Transverse colon (tissue), 4 donors: ENCODE measurements around the gene TMEM175. TPM values are rescaled to one million over a fixed set of nuclear protein-coding genes. Genes with fewer than 3 reads are reported as not detected.
"Not testable (repeated sequence)": the region's sequence is repeated elsewhere in the genome, so short reads cannot be mapped to it uniquely, and the experiment has no call there.

Experiments
- DNase-seq: peaks from one replicate; pipeline ENCODE4 v3.0.0-alpha.2; 2019
- H3K27ac ChIP-seq, 4 donors: fragments of 200-600 bp; sonication (generic); 2 replicates each; pipeline ENCODE4 v1.5.1; 2016 to 2018; ENCODE audit warnings: inconsistent platforms in 4 of 4
- H3K27me3 ChIP-seq: fragments of 200-600 bp; sonication (generic); 2 replicates; pipeline ENCODE4 v1.5.1; 2017; ENCODE audit warnings: inconsistent platforms
- H3K36me3 ChIP-seq, 4 donors: fragments of 200-600 bp; sonication (generic); 2 replicates each; pipeline ENCODE4 v1.5.1; 2017 to 2019; ENCODE audit warnings: inconsistent platforms in 4 of 4
- H3K4me1 ChIP-seq, 4 donors: fragments of 200-600 bp; sonication (generic); 2 replicates each; pipeline ENCODE4 v1.5.1; 2017 to 2020; ENCODE audit warnings: inconsistent platforms in 4 of 4
- H3K4me3 ChIP-seq, 4 donors: fragments of 200-600 bp; sonication (generic); 1 replicate in 1 of 4; 2 replicates in 3 of 4; pipeline versions ENCODE4 v1.5.1 to v1.6.1; 2017 to 2019; ENCODE audit warnings: inconsistent platforms in 4 of 4
- H3K9me3 ChIP-seq, 2 donors: fragments of 200-600 bp; sonication (generic); 2 replicates each; pipeline ENCODE4 v1.5.1; 2017 to 2019; ENCODE audit warnings: inconsistent platforms in 2 of 2
- EP300 ChIP-seq: sonication (generic); formaldehyde crosslinking; IDR thresholded peaks from one replicate; pipeline ENCODE4 v1.6.1; 2017; ENCODE audit warnings: antibody characterized with exemption, low read depth
- POLR2A ChIP-seq: fragments of 450-650 bp; IDR thresholded peaks from one replicate; pipeline ENCODE4 v1.6.1; 2016; ENCODE audit warnings: antibody characterized with exemption, mild to moderate bottlenecking, moderate library complexity
- POLR2AphosphoS5 ChIP-seq, 3 donors: sonication (generic); formaldehyde crosslinking; IDR thresholded peaks; one replicate each; pipeline ENCODE4 v1.6.1; 2016; ENCODE audit warnings: antibody characterized with exemption in 3 of 3
- WGBS, 2 donors: methylation state at CpG; one replicate each; pipeline ENCODE4 v1.1.5; 2018; ENCODE audit warnings: low coverage in 1 of 2; 5-methylcytosine and 5-hydroxymethylcytosine counted together
- in situ Hi-C, 4 donors: fragments of 200-750 bp; cut with MboI; loops; one replicate each; pipeline versions ENCODE4 v1.15.0 to v1.15.1; 2017; ENCODE audit warnings: low sequenced_read_pairs in 3 of 4, low pct_ligation_motif_present in 1 of 4, low pct_unique_long_range_greater_than_20kb in 1 of 4
- intact Hi-C: fragments of 100-400 bp; cut with DNase I; formaldehyde crosslinking; loops from one replicate; pipeline ENCODE4 v1.15.1; 2023; ENCODE audit warnings: low total_unique reads
- total RNA-seq, 4 donors: library from RNA; depleted of rRNA; stranded (reverse); fragments of >200 nt; gene quantifications; one replicate each; pipeline ENCODE4 v1.1.0, GENCODE V29; 2016
- TF ChIP-seq, protein P1 (sequence below), 5 experiments: fragments of 200-600 bp in 3 of 5; fragments of 450-650 bp in 2 of 5; sonication (generic) in 3 of 5; IDR thresholded peaks; 1 replicate in 2 of 5; 2 replicates in 3 of 5; pipeline ENCODE4 v1.5.1; 2016 to 2017; ENCODE audit warnings: antibody characterized with exemption in 5 of 5, inconsistent platforms in 3 of 5, mild to moderate bottlenecking in 2 of 5, moderate library complexity in 1 of 5

Gene TMEM175
- total RNA-seq, 4 donors from 2014 or later: 44.0 to 116 (median 50.5) TPM

DNA sequence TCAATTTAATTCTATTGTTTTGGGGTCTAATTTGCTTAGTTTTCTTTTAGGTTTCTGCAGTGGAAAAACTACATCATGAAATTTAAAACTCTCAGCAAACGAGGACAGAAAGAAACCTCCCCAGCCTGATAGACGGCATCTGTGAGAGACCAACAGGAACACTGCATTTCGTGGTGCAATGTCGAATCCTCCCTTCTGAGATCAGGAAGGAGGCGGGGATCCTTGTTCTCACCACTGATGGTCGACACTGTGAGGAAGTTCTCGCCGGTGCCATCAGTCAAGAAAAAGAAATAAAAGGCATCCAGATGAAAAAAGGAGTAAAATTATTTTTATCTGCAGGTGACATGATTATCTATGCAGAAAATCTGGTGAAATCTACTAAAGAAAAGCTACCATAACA is 16.7 kb upstream of the TMEM175 start:
- Histone ChIP-seq H3K4me1 (peaks cover 0 to 30% (median 10%) of the 10 kb centered on the region in 4 donors), H3K36me3 (peaks cover 0 to 19% (median 7%) of the 10 kb centered on the region in 4 donors), H3K4me3 (peak overlapping the region in 1 of 4 donors; percentile 20), H3K9me3 (no peaks in the 10 kb centered on the region), H3K27ac (no peak overlapping the region), H3K27me3 (no peaks in the 10 kb centered on the region)
- no peak for DNase-seq
- in situ Hi-C loops (no loop called here), intact Hi-C loops (no loop called here)
- TF ChIP-seq POLR2A (no peak), EP300 (no peak), POLR2AphosphoS5 (IDR thresholded peaks at IDR 0.05) (no peak)
- TF ChIP-seq, protein P1, sequence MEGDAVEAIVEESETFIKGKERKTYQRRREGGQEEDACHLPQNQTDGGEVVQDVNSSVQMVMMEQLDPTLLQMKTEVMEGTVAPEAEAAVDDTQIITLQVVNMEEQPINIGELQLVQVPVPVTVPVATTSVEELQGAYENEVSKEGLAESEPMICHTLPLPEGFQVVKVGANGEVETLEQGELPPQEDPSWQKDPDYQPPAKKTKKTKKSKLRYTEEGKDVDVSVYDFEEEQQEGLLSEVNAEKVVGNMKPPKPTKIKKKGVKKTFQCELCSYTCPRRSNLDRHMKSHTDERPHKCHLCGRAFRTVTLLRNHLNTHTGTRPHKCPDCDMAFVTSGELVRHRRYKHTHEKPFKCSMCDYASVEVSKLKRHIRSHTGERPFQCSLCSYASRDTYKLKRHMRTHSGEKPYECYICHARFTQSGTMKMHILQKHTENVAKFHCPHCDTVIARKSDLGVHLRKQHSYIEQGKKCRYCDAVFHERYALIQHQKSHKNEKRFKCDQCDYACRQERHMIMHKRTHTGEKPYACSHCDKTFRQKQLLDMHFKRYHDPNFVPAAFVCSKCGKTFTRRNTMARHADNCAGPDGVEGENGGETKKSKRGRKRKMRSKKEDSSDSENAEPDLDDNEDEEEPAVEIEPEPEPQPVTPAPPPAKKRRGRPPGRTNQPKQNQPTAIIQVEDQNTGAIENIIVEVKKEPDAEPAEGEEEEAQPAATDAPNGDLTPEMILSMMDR (IDR thresholded peaks at IDR 0.05): no peak
- WGBS, 2 donors: 55 to 67% methylated on average over 3 to 8 of the region's 8 CpGs

DNA sequence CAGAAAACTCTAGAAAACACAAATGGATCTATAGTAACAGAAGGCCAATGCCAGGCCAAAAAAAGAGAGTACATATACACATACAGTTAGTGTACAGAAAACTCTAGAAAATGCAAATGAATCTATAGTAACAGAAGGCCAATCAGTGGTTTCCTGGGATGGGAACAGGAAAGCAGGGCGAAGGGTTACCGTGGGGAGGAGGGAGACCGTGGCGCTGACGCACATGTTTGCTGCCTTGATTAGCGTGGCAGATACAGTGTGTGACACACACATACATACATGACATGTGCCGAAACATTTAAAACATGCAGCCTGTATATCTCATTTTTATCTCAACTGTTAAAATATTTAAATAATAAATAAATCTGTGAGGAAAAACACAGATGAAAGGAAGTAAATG is 14.8 kb upstream of the TMEM175 start:
- Histone ChIP-seq H3K27me3 (no peaks in the 10 kb centered on the region), H3K36me3 (peaks cover 0 to 1% (median 0%) of the 10 kb centered on the region in 4 donors), H3K27ac (no peak overlapping the region), H3K4me3 (no peak overlapping the region), H3K4me1 (peaks cover 0 to 29% (median 7%) of the 10 kb centered on the region in 4 donors), H3K9me3 (no peaks in the 10 kb centered on the region)
- 97 to 100% methylated on average over 3 to 7 of the region's 7 CpGs for WGBS, 2 donors
- TF ChIP-seq POLR2A (no peak), EP300 (no peak), POLR2AphosphoS5 (IDR thresholded peaks at IDR 0.05) (no peak)
- TF ChIP-seq, protein P1 (IDR thresholded peaks at IDR 0.05): no peak
- in situ Hi-C loops (no loop called here), intact Hi-C loops (no loop called here)
- DNase-seq: no peak

DNA sequence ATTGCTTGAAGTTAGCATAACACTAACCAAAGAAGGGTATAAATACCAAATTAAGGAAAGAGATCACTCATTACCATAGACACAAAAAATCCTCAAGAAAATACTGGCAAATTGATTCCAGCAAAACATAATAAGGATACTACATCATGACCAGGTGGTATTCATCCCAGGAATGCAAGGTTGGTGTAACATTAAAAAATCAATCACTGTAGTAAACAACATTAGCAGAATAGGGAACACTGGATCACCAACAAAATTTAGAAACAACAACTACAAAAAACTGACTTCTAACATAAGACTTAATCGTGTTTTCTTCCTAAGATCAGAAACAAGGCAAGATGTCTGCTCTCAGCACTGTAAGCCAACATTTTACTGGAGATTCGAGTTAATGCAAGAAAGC is 14.3 kb upstream of the TMEM175 start:
- Histone ChIP-seq H3K27me3 (no peaks in the 10 kb centered on the region), H3K9me3 (no peaks in the 10 kb centered on the region), H3K4me3 (no peak overlapping the region), H3K36me3 (no peaks in the 10 kb centered on the region), H3K4me1 (peaks cover 0 to 28% (median 5%) of the 10 kb centered on the region in 4 donors), H3K27ac (no peak overlapping the region)
- TF ChIP-seq, protein P1 (IDR thresholded peaks at IDR 0.05): no peak
- TF ChIP-seq EP300: no peak
- no peak for TF ChIP-seq POLR2AphosphoS5 (IDR thresholded peaks at IDR 0.05)
- no peak for TF ChIP-seq POLR2A
- WGBS, 2 donors: 99 to 100% methylated on average over 2 of the region's 2 CpGs
- in situ Hi-C loops (no loop called here), intact Hi-C loops (no loop called here)
- DNase-seq: no peak

DNA sequence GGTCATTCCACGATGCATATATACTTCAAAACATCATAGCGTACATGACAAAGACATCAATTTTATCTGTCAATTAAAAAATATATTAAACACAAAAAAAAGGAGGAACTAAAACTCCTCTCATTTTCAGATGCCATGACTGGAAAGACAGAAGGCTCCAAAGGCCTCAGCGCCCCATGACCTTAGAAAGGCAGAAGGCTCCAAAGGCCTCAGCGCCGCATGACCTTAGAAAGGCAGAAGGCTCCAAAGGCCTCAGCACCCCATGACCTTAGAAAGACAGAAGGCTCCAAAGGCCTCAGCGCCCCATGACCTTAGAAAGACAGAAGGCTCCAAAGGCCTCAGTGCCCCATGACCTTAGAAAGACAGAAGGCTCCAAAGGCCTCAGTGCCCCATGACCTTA is 13.7 kb upstream of the TMEM175 start:
- DNase-seq, intact Hi-C loops, H3K36me3 ChIP-seq, in situ Hi-C loops, H3K4me3 ChIP-seq, H3K27me3 ChIP-seq, H3K27ac ChIP-seq, H3K9me3 ChIP-seq: not testable (repeated sequence)
- 83 to 95% methylated on average over 5 to 6 of the region's 6 CpGs for WGBS, 2 donors
- peaks cover 0 to 25% (median 3%) of the 10 kb centered on the region in 4 donors for H3K4me1 ChIP-seq

DNA sequence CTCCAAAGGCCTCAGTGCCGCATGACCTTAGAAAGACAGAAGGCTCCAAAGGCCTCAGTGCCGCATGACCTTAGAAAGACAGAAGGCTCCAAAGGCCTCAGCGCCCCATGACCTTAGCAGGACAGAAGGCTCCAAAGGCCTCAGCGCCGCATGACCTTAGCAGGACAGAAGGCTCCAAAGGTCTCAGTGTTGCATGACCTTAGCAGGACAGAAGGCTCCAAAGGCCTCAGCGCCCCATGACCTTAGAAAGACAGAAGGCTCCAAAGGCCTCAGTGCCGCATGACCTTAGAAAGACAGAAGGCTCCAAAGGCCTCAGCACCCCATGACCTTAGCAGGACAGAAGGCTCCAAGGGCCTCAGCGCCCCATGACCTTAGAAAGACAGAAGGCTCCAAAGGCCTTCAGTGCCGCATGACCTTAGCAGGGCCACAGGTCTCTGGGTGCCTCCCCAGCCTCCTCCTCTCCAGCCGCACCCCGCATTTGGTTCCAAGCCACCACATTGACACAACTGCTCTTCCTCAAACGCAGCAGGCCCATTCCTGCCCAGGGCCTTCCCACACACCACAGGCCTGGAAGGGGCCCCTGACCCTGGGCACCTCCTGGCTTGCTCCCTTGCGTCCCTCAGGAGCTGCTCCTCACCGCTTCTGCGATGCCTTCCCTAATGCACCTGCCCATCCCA is 13.1 kb upstream of the TMEM175 start:
- 90 to 100% methylated on average over 4 to 14 of the region's 15 CpGs for WGBS, 2 donors
- intact Hi-C loops: not testable (repeated sequence)

More for the DNA sequence above, 13.1 kb upstream of the TMEM175 start:
- H3K4me1 ChIP-seq: peaks cover 0 to 28% (median 3%) of the 10 kb centered on the region in 4 donors
- in situ Hi-C loops, H3K4me3 ChIP-seq, H3K36me3 ChIP-seq, H3K27ac ChIP-seq, H3K27me3 ChIP-seq, H3K9me3 ChIP-seq, DNase-seq: not testable (repeated sequence)
